Diencephalon (tissue), 1 donor: ENCODE results near the gene YPEL1. TPM values are rescaled to one million over a fixed set of nuclear protein-coding genes. Genes with fewer than 3 reads are reported as not detected.

Experiments used
- small RNA-seq: library from RNA; depleted of rRNA; stranded (forward); fragments of <200 nt; gene quantifications from one replicate; pipeline ENCODE3, GENCODE V24; 2014
- total RNA-seq: library from RNA; depleted of rRNA; stranded (reverse); fragments of >200 nt; gene quantifications from one replicate; pipeline ENCODE4 v1.2.3, GENCODE V29; 2014

YPEL1 gene, protein sequence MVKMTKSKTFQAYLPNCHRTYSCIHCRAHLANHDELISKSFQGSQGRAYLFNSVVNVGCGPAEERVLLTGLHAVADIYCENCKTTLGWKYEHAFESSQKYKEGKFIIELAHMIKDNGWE
- total RNA-seq, result 48.4 TPM

DNA sequence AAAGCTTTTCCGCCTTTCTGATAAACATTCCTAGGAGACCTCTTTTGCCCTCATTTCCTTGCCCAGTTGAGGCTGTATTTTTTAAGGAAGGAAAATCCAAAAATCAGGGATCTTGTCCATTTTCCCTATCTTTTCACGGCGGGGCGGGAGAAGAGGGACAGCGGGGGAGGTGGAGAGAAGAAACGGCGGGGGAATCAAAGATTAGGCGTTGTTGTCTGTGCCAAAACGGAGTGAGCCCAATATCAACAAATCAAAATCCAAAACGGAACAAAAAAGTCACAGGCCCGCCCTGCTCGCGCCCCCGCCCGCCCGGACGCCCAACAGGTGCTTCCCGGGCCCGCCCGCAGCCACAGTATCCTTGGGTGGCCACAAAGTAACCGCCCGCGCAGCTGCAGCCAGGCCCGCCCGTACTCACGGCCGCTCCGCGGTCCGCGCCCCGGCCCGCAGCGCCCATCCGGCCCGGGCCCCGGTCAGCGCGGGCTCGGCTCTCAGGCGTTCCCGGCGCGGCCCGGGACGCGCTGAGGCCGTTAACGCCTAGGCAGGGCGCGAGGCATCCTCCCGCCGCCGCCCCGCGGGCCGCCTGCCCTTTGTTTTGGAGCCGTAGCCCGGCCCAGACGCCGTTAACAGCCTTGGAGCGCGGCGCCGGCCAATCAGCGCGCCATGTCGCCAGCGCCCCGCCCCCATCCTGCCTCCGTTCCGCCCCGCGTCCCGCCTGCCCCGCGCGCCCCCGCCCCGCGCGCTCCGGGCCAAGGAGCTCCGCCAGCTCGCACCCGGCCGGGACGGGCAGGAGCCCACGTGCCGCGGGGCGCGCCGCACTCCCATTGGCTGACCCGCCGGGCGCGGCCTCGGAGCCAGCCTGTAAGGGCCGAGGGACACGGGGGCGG lies at the start of gene YPEL1:
Gene YPEL1 (minus strand): TSS at position 595 of the 884 bp plus-strand sequence. CDS start 25,050 bp downstream, outside the sequence.

Small RNA genes within 50 kb of the gene (small RNA-seq; reads per million reads assigned to genes)
- gene MIR301B (7.7 reads per million, percentile 93 among the genes with 10 or more reads in this experiment), gene RN7SL280P (not detected)

Other genes with a start within 250 kb of the YPEL1 start
- gene RIMBP3C, start 184.3 kb downstream of the YPEL1 start, total RNA-seq, result 0.69 TPM
- gene UBE2L3, start 168.1 kb downstream of the YPEL1 start, total RNA-seq, result 44.1 TPM
- gene YDJC, start 105.8 kb downstream of the YPEL1 start, total RNA-seq, result 5.5 TPM
- 0.23 TPM for gene CCDC116, start 103.0 kb downstream of the YPEL1 start, total RNA-seq
- gene SDF2L1, start 93.5 kb downstream of the YPEL1 start, total RNA-seq, result 5.5 TPM
- 24.9 TPM for gene PPIL2, start 69.8 kb downstream of the YPEL1 start, total RNA-seq
- gene MAPK1, start 131.9 kb upstream of the YPEL1 start, total RNA-seq, result 96.4 TPM
- 22.6 TPM for gene PPM1F, start 217.1 kb upstream of the YPEL1 start, total RNA-seq
- gene TOP3B, start 247.0 kb upstream of the YPEL1 start, total RNA-seq, result 17.3 TPM